ENCODE measurements around the gene FAM184A. TPM values are rescaled to one million over a fixed set of nuclear protein-coding genes. Genes with fewer than 3 reads are reported as not detected.

Gene FAM184A
- total and polyA plus RNA-seq, 2 of the 8 experiments (the other 6 are each of a cell fraction or from before 2014, with no cell fraction given) = 6.3 to 11.3 TPM

- WGBS, 2 experiments (ENCODE audit: extremely low coverage in 1 of 2, insufficient coverage in 1 of 2, insufficient read length in 1 of 2, insufficient replicate concordance in 2 of 2, low coverage in 1 of 2, low lambda C conversion rate in 2 of 2, missing lambda C conversion rate in 1 of 2) = 94% methylated on average over 3 of the region's 3 CpGs; no CpG with 5 or more reads in 1 of the 2 experiments
- H3K27me3 ChIP-seq (replicated peaks in 1 of 4; ENCODE audit: control insufficient read depth in 3 of 4, extremely low read depth in 1 of 4, insufficient read depth in 3 of 4, low read length in 3 of 4) = no peaks in the 10 kb centered on the region
- no peaks in the 10 kb centered on the region for H3K4me1 ChIP-seq (replicated peaks in 1 of 4; ENCODE audit: control insufficient read depth in 3 of 4, insufficient read depth in 4 of 4, low read length in 3 of 4)
- no peak overlapping the region for H3K56ac ChIP-seq (replicated peaks; ENCODE audit: insufficient read length, low read depth, low read length)
- no peaks in the 10 kb centered on the region for H3K23me2 ChIP-seq (ENCODE audit: low read depth, low read length)
- H3K9me3 ChIP-seq (ENCODE audit: insufficient read depth in 2 of 2, low read depth in 1 of 2, low read length in 1 of 2) = no peaks in the 10 kb centered on the region
- H4K91ac ChIP-seq (replicated peaks; ENCODE audit: insufficient read length, low read length) = no peak overlapping the region
- H3K4me2 ChIP-seq (ENCODE audit: insufficient read depth in 1 of 2, low read depth in 2 of 2, low read length in 2 of 2) = no peak overlapping the region
- H2BK5ac ChIP-seq (ENCODE audit: low read depth, low read length) = no peak overlapping the region
- no peak overlapping the region for H2BK20ac ChIP-seq (ENCODE audit: low read length)
- ChIA-PET POLR2A (ENCODE audit: partially characterized antibody) (no interaction called here), CTCF (ENCODE audit: partially characterized antibody) (no interaction called here)
- no peak overlapping the region for H2BK120ac ChIP-seq (replicated peaks; ENCODE audit: low read depth, low read length)
- H3K9ac ChIP-seq (replicated peaks in 1 of 4; ENCODE audit: extremely low read depth in 1 of 4, low read depth in 3 of 4, low read length in 3 of 4) = no peak overlapping the region
- H4K20me1 ChIP-seq (replicated peaks in 1 of 2; ENCODE audit: control insufficient read depth in 1 of 2, insufficient read depth in 2 of 2, low read length in 2 of 2) = no peaks in the 10 kb centered on the region
- no peak overlapping the region for H4K5ac ChIP-seq (ENCODE audit: insufficient read length, low read depth, low read length)
- no peak overlapping the region for H3K4ac ChIP-seq (replicated peaks; ENCODE audit: insufficient read length, low read depth, low read length)
- FAIRE-seq (no peak), DNase-seq (ENCODE audit: low read depth in 1 of 2, low spot score in 2 of 2) (no peak)
- no peak overlapping the region for H3K18ac ChIP-seq (ENCODE audit: extremely low read depth, low read length)
- no peaks in the 10 kb centered on the region for H3K79me1 ChIP-seq (ENCODE audit: low read depth, low read length)
- no peak overlapping the region for H2AFZ ChIP-seq (ENCODE audit: low read length)
- H3K36me3 ChIP-seq (ENCODE audit: control insufficient read depth in 2 of 4, insufficient read depth in 4 of 4, low read length in 3 of 4) = no peaks in the 10 kb centered on the region
- no peak overlapping the region for H3K27ac ChIP-seq (ENCODE audit: low read depth, low read length)
- H3K79me2 ChIP-seq (ENCODE audit: control insufficient read depth in 1 of 2, insufficient read depth in 2 of 2, low read length in 2 of 2) = no peaks in the 10 kb centered on the region
- no peak overlapping the region for H3K14ac ChIP-seq (ENCODE audit: insufficient read length)
- no peak overlapping the region for H2AK5ac ChIP-seq (ENCODE audit: low read depth, low read length)
- no peak overlapping the region for H3K4me3 ChIP-seq (ENCODE audit: extremely low read depth in 1 of 4, insufficient read depth in 2 of 4, low read depth in 3 of 4, low read length in 4 of 4)
- H2BK12ac ChIP-seq (ENCODE audit: low read depth, low read length) = no peak overlapping the region
- H2BK15ac ChIP-seq (ENCODE audit: low read length) = no peak overlapping the region
- no peak overlapping the region for H4K8ac ChIP-seq (ENCODE audit: extremely low read depth, insufficient read depth, low read length)
- no peak overlapping the region for H3K23ac ChIP-seq (ENCODE audit: insufficient read length)
- TF ChIP-seq RAD21 (IDR thresholded peaks at IDR 0.05 in 1 of 2, conservative IDR thresholded peaks at IDR 0.05 in 1 of 2; ENCODE audit: low read depth in 2 of 2, low read length in 2 of 2) = no peak
- no peak for TF ChIP-seq TAF1 (IDR thresholded peaks at IDR 0.05; ENCODE audit: low read depth, low read length)
- no peak for TF ChIP-seq POU5F1 (IDR thresholded peaks at IDR 0.05; ENCODE audit: low read depth, low read length)
- no peak for TF ChIP-seq E2F6 (IDR thresholded peaks at IDR 0.05)
- no peak for TF ChIP-seq GABPA (IDR thresholded peaks at IDR 0.05; ENCODE audit: borderline replicate concordance, insufficient read depth, low read length)
- no peak for TF ChIP-seq MAFK (IDR thresholded peaks at IDR 0.05; ENCODE audit: low read depth, low read length)
Measured at GRCh38 chr6:118985123-118985830, 93.2 kb downstream of the FAM184A start.
